Measurements from ENCODE around the gene DOCK9.

Gene DOCK9

DNA sequence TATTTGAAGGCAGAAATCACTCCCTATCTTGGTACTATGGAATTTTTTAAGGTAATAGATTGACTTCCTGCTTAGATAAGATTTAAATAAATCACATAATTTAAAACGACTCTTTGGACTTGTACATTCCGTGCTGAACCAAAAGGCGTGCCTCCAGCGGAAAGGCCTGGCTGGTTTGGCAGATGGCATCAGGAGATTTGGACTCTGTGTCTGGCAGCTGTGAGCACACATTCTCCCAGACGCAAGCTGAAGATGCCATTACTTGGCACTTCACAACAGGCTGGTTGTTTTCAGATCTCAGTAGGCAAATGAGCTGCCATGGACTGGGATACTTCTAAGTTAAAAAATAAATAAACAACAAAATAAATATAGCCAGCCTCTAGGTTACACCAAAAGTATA, 120.9 kb downstream of the DOCK9 start:
- H3K27ac ChIP-seq (ENCODE audit: low read depth, low read length), result no peak overlapping the region
- H3K79me2 ChIP-seq (ENCODE audit: control insufficient read depth, insufficient read depth, low read length, poor library complexity), result no peaks in the 10 kb centered on the region
- no peak overlapping the region for H2AK5ac ChIP-seq (ENCODE audit: low read length)
- H3K4me1 ChIP-seq (ENCODE audit: control insufficient read depth in 1 of 2, insufficient read depth in 2 of 2, low read length in 2 of 2), result no peaks in the 10 kb centered on the region
- H2AFZ ChIP-seq (ENCODE audit: insufficient read depth, low read length, poor library complexity), result no peak overlapping the region
- no peak overlapping the region for H2BK120ac ChIP-seq (ENCODE audit: insufficient read depth, low read length, poor library complexity)
- no peak overlapping the region for H2BK5ac ChIP-seq (ENCODE audit: low read depth, low read length, poor library complexity)
- H3K79me1 ChIP-seq (ENCODE audit: low read length), result no peaks in the 10 kb centered on the region
- H3K4me3 ChIP-seq (ENCODE audit: low read depth, low read length), result no peak overlapping the region
- DNase-seq, result no peak
- no peak overlapping the region for H3K9ac ChIP-seq (ENCODE audit: low read length)
- H3K4ac ChIP-seq (ENCODE audit: low read depth, low read length), result no peak overlapping the region
- H3K18ac ChIP-seq (ENCODE audit: low read length), result no peak overlapping the region
- no CpG with 5 or more reads among the region's 5 CpGs for WGBS (ENCODE audit: extremely low coverage, insufficient coverage, insufficient read length)
- no peaks in the 10 kb centered on the region for H3K9me3 ChIP-seq (ENCODE audit: insufficient read depth, low read depth, low read length)
- no peak overlapping the region for H2BK12ac ChIP-seq (ENCODE audit: low read length)
- no peak overlapping the region for H3K23ac ChIP-seq (ENCODE audit: low read length)
- H3K36me3 ChIP-seq (ENCODE audit: control insufficient read depth in 1 of 2, insufficient read depth in 2 of 2, low read length in 2 of 2), result peaks cover 12 to 33% of the 10 kb centered on the region in 2 experiments
- H4K8ac ChIP-seq (ENCODE audit: low read depth, low read length), result no peak overlapping the region
- no peak overlapping the region for H3K4me2 ChIP-seq (ENCODE audit: low read length)
- no peak overlapping the region for H4K91ac ChIP-seq (ENCODE audit: low read depth, low read length)
- no peak overlapping the region for H4K12ac ChIP-seq (ENCODE audit: low read depth, low read length)
- H3K27me3 ChIP-seq (ENCODE audit: insufficient read depth, low read length), result no peaks in the 10 kb centered on the region
- H3K14ac ChIP-seq (ENCODE audit: low read length), result no peak overlapping the region

DNA sequence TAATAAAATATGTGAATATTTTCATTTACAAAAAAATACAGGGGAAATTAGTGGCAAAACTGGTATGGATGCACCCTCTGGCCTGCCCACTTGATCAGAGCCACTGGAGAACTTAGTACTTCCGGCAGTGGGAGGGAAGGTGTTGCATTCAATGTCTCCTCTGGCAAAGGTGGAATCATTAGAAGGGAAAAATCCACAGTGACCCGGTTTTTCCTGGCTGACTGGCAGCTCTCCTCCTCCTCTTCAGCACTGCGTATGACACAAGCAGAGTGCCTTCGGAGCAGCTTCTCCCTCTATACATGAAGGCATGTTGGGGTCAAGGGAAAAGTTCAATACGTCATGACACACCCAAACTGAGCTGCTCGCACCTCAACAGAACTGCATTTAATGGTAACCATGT, 123.4 kb downstream of the DOCK9 start:
- no peak overlapping the region for H3K4ac ChIP-seq (ENCODE audit: low read depth, low read length)
- no peak overlapping the region for H2AFZ ChIP-seq (ENCODE audit: insufficient read depth, low read length, poor library complexity)
- H3K9ac ChIP-seq (ENCODE audit: low read length), result no peak overlapping the region
- no peak overlapping the region for H3K27ac ChIP-seq (ENCODE audit: low read depth, low read length)
- no CpG with 5 or more reads among the region's 6 CpGs for WGBS (ENCODE audit: extremely low coverage, insufficient coverage, insufficient read length)
- no peaks in the 10 kb centered on the region for H3K4me1 ChIP-seq (ENCODE audit: control insufficient read depth in 1 of 2, insufficient read depth in 2 of 2, low read length in 2 of 2)
- H3K18ac ChIP-seq (ENCODE audit: low read length), result no peak overlapping the region
- H2BK120ac ChIP-seq (ENCODE audit: insufficient read depth, low read length, poor library complexity), result no peak overlapping the region
- H2BK12ac ChIP-seq (ENCODE audit: low read length), result no peak overlapping the region
- no peak for DNase-seq
- no peak overlapping the region for H4K8ac ChIP-seq (ENCODE audit: low read depth, low read length)
- no peak overlapping the region for H2BK5ac ChIP-seq (ENCODE audit: low read depth, low read length, poor library complexity)
- no peak overlapping the region for H4K12ac ChIP-seq (ENCODE audit: low read depth, low read length)
- no peaks in the 10 kb centered on the region for H3K79me2 ChIP-seq (ENCODE audit: control insufficient read depth, insufficient read depth, low read length, poor library complexity)
- H3K36me3 ChIP-seq (ENCODE audit: control insufficient read depth in 1 of 2, insufficient read depth in 2 of 2, low read length in 2 of 2), result peaks cover 9 to 27% of the 10 kb centered on the region in 2 experiments
- no peak overlapping the region for H3K14ac ChIP-seq (ENCODE audit: low read length)
- no peaks in the 10 kb centered on the region for H3K79me1 ChIP-seq (ENCODE audit: low read length)
- no peaks in the 10 kb centered on the region for H3K9me3 ChIP-seq (ENCODE audit: insufficient read depth, low read depth, low read length)
- no peak overlapping the region for H3K4me2 ChIP-seq (ENCODE audit: low read length)
- H2AK5ac ChIP-seq (ENCODE audit: low read length), result no peak overlapping the region
- H4K91ac ChIP-seq (ENCODE audit: low read depth, low read length), result no peak overlapping the region
- no peak overlapping the region for H3K23ac ChIP-seq (ENCODE audit: low read length)
- no peaks in the 10 kb centered on the region for H3K27me3 ChIP-seq (ENCODE audit: insufficient read depth, low read length)
- H3K4me3 ChIP-seq (ENCODE audit: low read depth, low read length), result no peak overlapping the region

DNA sequence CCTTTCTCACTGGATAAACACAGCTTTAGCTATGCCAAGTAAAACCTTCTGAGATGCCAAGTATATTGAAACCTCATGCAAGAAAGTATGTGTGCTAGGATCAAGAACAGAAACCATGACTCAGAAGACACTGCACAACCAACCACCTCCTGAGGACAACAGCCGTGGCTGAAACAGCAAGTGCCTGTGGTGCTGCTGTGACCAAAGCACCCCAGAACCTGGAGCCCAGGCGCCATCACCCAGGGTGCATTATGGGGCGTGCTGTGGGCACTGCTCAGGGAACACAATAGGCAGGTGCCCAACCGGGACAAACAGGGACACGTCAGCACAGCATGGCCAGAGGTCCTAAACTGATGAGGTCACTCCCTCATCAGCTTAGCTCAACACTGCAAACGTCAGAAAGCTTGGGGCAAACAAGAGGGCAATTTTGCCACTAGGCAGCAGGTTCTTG, 124.1 kb downstream of the DOCK9 start:
- H3K18ac ChIP-seq (ENCODE audit: low read length), result no peak overlapping the region
- no peaks in the 10 kb centered on the region for H3K9me3 ChIP-seq (ENCODE audit: insufficient read depth, low read depth, low read length)
- no peak overlapping the region for H4K12ac ChIP-seq (ENCODE audit: low read depth, low read length)
- no peaks in the 10 kb centered on the region for H3K79me1 ChIP-seq (ENCODE audit: low read length)
- no peaks in the 10 kb centered on the region for H3K27me3 ChIP-seq (ENCODE audit: insufficient read depth, low read length)
- no peaks in the 10 kb centered on the region for H3K4me1 ChIP-seq (ENCODE audit: control insufficient read depth in 1 of 2, insufficient read depth in 2 of 2, low read length in 2 of 2)
- H3K4ac ChIP-seq (ENCODE audit: low read depth, low read length), result no peak overlapping the region
- no peak overlapping the region for H2AK5ac ChIP-seq (ENCODE audit: low read length)
- no peak overlapping the region for H3K4me3 ChIP-seq (ENCODE audit: low read depth, low read length)
- H2BK12ac ChIP-seq (ENCODE audit: low read length), result no peak overlapping the region
- H3K23ac ChIP-seq (ENCODE audit: low read length), result no peak overlapping the region
- no peak for DNase-seq
- H4K8ac ChIP-seq (ENCODE audit: low read depth, low read length), result no peak overlapping the region
- H4K91ac ChIP-seq (ENCODE audit: low read depth, low read length), result no peak overlapping the region
- peaks cover 9 to 25% of the 10 kb centered on the region in 2 experiments for H3K36me3 ChIP-seq (ENCODE audit: control insufficient read depth in 1 of 2, insufficient read depth in 2 of 2, low read length in 2 of 2)
- WGBS (ENCODE audit: extremely low coverage, insufficient coverage, insufficient read length), result no CpG with 5 or more reads among the region's 6 CpGs
- no peak overlapping the region for H3K14ac ChIP-seq (ENCODE audit: low read length)
- no peak overlapping the region for H2BK120ac ChIP-seq (ENCODE audit: insufficient read depth, low read length, poor library complexity)
- no peak overlapping the region for H2AFZ ChIP-seq (ENCODE audit: insufficient read depth, low read length, poor library complexity)
- no peak overlapping the region for H3K27ac ChIP-seq (ENCODE audit: low read depth, low read length)
- no peaks in the 10 kb centered on the region for H3K79me2 ChIP-seq (ENCODE audit: control insufficient read depth, insufficient read depth, low read length, poor library complexity)
- H3K9ac ChIP-seq (ENCODE audit: low read length), result no peak overlapping the region
- H2BK5ac ChIP-seq (ENCODE audit: low read depth, low read length, poor library complexity), result no peak overlapping the region
- H3K4me2 ChIP-seq (ENCODE audit: low read length), result no peak overlapping the region

DNA sequence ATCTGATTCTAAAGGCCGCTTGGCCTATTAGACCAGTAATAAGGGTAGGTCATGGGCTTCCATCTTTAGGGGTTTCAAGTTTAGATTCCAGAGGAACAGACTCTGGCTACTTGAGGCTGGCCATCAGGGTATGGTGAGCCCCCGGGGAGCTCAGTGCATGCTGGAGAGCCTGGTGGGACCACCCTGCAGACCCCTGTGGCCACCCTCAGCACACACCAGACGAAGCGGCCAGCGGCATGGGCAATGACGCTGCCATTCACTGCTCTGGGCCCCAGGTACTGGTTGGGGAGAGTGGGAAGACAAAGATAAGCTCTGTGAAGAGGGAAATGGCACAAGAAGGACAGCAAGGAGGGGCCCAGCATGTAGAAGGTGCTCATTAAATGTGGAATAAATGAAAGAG, 126.6 kb downstream of the DOCK9 start:
- H3K18ac ChIP-seq (ENCODE audit: low read length), result no peak overlapping the region
- no peak overlapping the region for H3K23ac ChIP-seq (ENCODE audit: low read length)
- WGBS (ENCODE audit: extremely low coverage, insufficient coverage, insufficient read length), result no CpG with 5 or more reads among the region's 6 CpGs
- no peak overlapping the region for H4K12ac ChIP-seq (ENCODE audit: low read depth, low read length)
- H2AK5ac ChIP-seq (ENCODE audit: low read length), result no peak overlapping the region
- H3K4ac ChIP-seq (ENCODE audit: low read depth, low read length), result no peak overlapping the region
- no peak overlapping the region for H4K91ac ChIP-seq (ENCODE audit: low read depth, low read length)
- H3K27ac ChIP-seq (ENCODE audit: low read depth, low read length), result no peak overlapping the region
- no peak overlapping the region for H2BK12ac ChIP-seq (ENCODE audit: low read length)
- no peak overlapping the region for H3K14ac ChIP-seq (ENCODE audit: low read length)
- no peaks in the 10 kb centered on the region for H3K9me3 ChIP-seq (ENCODE audit: insufficient read depth, low read depth, low read length)
- no peak overlapping the region for H2BK5ac ChIP-seq (ENCODE audit: low read depth, low read length, poor library complexity)
- no peak overlapping the region for H3K4me2 ChIP-seq (ENCODE audit: low read length)
- H3K79me1 ChIP-seq (ENCODE audit: low read length), result no peaks in the 10 kb centered on the region
- H3K4me3 ChIP-seq (ENCODE audit: low read depth, low read length), result no peak overlapping the region
- no peak overlapping the region for H3K9ac ChIP-seq (ENCODE audit: low read length)
- no peak overlapping the region for H2AFZ ChIP-seq (ENCODE audit: insufficient read depth, low read length, poor library complexity)
- no peaks in the 10 kb centered on the region for H3K27me3 ChIP-seq (ENCODE audit: insufficient read depth, low read length)
- H4K8ac ChIP-seq (ENCODE audit: low read depth, low read length), result no peak overlapping the region
- no peak overlapping the region for H2BK120ac ChIP-seq (ENCODE audit: insufficient read depth, low read length, poor library complexity)
- no peak for DNase-seq
- peaks cover 15 to 32% of the 10 kb centered on the region in 2 experiments for H3K36me3 ChIP-seq (ENCODE audit: control insufficient read depth in 1 of 2, insufficient read depth in 2 of 2, low read length in 2 of 2)
- no peaks in the 10 kb centered on the region for H3K4me1 ChIP-seq (ENCODE audit: control insufficient read depth in 1 of 2, insufficient read depth in 2 of 2, low read length in 2 of 2)
- no peaks in the 10 kb centered on the region for H3K79me2 ChIP-seq (ENCODE audit: control insufficient read depth, insufficient read depth, low read length, poor library complexity)

Data from trophoblast cell (in vitro differentiated cells and primary cell).